ENCODE data around the gene PNPLA6. TPM values are rescaled to one million over a fixed set of nuclear protein-coding genes. Genes with fewer than 3 reads are reported as not detected.

PNPLA6 gene
- total and polyA plus RNA-seq, 10 of the 15 experiments (the other 5 are each of a cell fraction or from before 2014, with no cell fraction given): 0.95 to 105 (median 40.0) TPM

- peak; percentile 24 for TF ChIP-seq MEF2B (IDR thresholded peaks at IDR 0.05; ENCODE audit: partially characterized antibody, poor library complexity, severe bottlenecking)
- peak; percentile 59 to 89 for TF ChIP-seq BHLHE40 (IDR thresholded peaks at IDR 0.05; ENCODE audit: borderline replicate concordance in 1 of 2, low read depth in 2 of 2, low read length in 1 of 2)
- no peak for TF ChIP-seq ZBTB4 (CRISPR knock-in tag; IDR thresholded peaks at IDR 0.05)
- TF ChIP-seq, protein P1, sequence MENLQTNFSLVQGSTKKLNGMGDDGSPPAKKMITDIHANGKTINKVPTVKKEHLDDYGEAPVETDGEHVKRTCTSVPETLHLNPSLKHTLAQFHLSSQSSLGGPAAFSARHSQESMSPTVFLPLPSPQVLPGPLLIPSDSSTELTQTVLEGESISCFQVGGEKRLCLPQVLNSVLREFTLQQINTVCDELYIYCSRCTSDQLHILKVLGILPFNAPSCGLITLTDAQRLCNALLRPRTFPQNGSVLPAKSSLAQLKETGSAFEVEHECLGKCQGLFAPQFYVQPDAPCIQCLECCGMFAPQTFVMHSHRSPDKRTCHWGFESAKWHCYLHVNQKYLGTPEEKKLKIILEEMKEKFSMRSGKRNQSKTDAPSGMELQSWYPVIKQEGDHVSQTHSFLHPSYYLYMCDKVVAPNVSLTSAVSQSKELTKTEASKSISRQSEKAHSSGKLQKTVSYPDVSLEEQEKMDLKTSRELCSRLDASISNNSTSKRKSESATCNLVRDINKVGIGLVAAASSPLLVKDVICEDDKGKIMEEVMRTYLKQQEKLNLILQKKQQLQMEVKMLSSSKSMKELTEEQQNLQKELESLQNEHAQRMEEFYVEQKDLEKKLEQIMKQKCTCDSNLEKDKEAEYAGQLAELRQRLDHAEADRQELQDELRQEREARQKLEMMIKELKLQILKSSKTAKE (IDR thresholded peaks at IDR 0.05; ENCODE audit: low read depth, poor library complexity, severe bottlenecking): no peak
- TF ChIP-seq, protein P2, sequence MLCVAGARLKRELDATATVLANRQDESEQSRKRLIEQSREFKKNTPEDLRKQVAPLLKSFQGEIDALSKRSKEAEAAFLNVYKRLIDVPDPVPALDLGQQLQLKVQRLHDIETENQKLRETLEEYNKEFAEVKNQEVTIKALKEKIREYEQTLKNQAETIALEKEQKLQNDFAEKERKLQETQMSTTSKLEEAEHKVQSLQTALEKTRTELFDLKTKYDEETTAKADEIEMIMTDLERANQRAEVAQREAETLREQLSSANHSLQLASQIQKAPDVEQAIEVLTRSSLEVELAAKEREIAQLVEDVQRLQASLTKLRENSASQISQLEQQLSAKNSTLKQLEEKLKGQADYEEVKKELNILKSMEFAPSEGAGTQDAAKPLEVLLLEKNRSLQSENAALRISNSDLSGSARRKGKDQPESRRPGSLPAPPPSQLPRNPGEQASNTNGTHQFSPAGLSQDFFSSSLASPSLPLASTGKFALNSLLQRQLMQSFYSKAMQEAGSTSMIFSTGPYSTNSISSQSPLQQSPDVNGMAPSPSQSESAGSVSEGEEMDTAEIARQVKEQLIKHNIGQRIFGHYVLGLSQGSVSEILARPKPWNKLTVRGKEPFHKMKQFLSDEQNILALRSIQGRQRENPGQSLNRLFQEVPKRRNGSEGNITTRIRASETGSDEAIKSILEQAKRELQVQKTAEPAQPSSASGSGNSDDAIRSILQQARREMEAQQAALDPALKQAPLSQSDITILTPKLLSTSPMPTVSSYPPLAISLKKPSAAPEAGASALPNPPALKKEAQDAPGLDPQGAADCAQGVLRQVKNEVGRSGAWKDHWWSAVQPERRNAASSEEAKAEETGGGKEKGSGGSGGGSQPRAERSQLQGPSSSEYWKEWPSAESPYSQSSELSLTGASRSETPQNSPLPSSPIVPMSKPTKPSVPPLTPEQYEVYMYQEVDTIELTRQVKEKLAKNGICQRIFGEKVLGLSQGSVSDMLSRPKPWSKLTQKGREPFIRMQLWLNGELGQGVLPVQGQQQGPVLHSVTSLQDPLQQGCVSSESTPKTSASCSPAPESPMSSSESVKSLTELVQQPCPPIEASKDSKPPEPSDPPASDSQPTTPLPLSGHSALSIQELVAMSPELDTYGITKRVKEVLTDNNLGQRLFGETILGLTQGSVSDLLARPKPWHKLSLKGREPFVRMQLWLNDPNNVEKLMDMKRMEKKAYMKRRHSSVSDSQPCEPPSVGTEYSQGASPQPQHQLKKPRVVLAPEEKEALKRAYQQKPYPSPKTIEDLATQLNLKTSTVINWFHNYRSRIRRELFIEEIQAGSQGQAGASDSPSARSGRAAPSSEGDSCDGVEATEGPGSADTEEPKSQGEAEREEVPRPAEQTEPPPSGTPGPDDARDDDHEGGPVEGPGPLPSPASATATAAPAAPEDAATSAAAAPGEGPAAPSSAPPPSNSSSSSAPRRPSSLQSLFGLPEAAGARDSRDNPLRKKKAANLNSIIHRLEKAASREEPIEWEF (IDR thresholded peaks at IDR 0.05; ENCODE audit: insufficient replicate concordance, low read depth, low read length): no peak
- TF ChIP-seq HSF1 (IDR thresholded peaks at IDR 0.05; ENCODE audit: low read depth, low read length): no peak
- no peak for TF ChIP-seq POLR2AphosphoS5 (IDR thresholded peaks at IDR 0.05; ENCODE audit: low read length)
- TF ChIP-seq KDM1A (IDR thresholded peaks at IDR 0.05; ENCODE audit: borderline replicate concordance): no peak
- TF ChIP-seq STAT3 (IDR thresholded peaks at IDR 0.05; ENCODE audit: low read depth, low read length): no peak
- TF ChIP-seq SREBF2 (IDR thresholded peaks at IDR 0.05; ENCODE audit: low read length): no peak
- TF ChIP-seq ZNF24 (IDR thresholded peaks at IDR 0.05): peak; percentile 44; the same call in 1 of the 2 replicates
- TF ChIP-seq RAD51 (IDR thresholded peaks at IDR 0.05): no peak
- TF ChIP-seq YY1 (IDR thresholded peaks at IDR 0.05; ENCODE audit: low read depth, low read length): peak; percentile 88
- TF ChIP-seq CREM (IDR thresholded peaks at IDR 0.05; ENCODE audit: low read depth): peak; percentile 98
- peak; percentile 54 for TF ChIP-seq DPF2 (IDR thresholded peaks at IDR 0.05)
- TF ChIP-seq PAX5 (IDR thresholded peaks at IDR 0.05; ENCODE audit: borderline replicate concordance, low read depth, low read length): peak; percentile 63; the same call in 1 of the 2 replicates
- 0 out of 2 replicates have a peak, but pooled peaks have one; percentile 6 for TF ChIP-seq TCF12 (IDR thresholded peaks at IDR 0.05; ENCODE audit: low read depth, low read length)
These were observed at the start of gene PNPLA6 (continued) for GRCh38 chr19:7535047-7535997.

Measured in GM12878 (cell line).